K562 (cell line): ENCODE measurements around the gene RNF26. TPM values are rescaled to one million over a fixed set of nuclear protein-coding genes. Genes with fewer than 3 reads are reported as not detected.

ENCODE experiments used
- C11orf30 ChIP-seq: fragments of 450-650 bp; IDR thresholded peaks from 2 replicates; pipeline ENCODE4 v1.6.1; 2016; ENCODE audit warnings: low read depth, mild to moderate bottlenecking
- CC2D1A ChIP-seq: fragments of 450-650 bp; IDR thresholded peaks from 2 replicates; pipeline ENCODE4 v1.6.1; 2017; ENCODE audit warnings: mild to moderate bottlenecking
- FOXK1 ChIP-seq: sonication (generic); formaldehyde crosslinking; IDR thresholded peaks from 2 replicates; pipeline ENCODE4 v1.8.0; 2022; ENCODE audit warnings: missing genetic modification reagents, mild to moderate bottlenecking, borderline replicate concordance
- KLF1 ChIP-seq: fragments of 450-650 bp; IDR thresholded peaks from 2 replicates; pipeline ENCODE4 v1.6.1; 2016; ENCODE audit warnings: missing genetic modification characterization, missing compliant biosample characterization
- NCOA1 ChIP-seq: fragments of 450-650 bp; IDR thresholded peaks from 2 replicates; pipeline ENCODE4 v1.6.1; 2016; ENCODE audit warnings: low read depth
- NEUROD1 ChIP-seq: fragments of 150-350 bp; IDR thresholded peaks from 2 replicates; pipeline ENCODE4 v1.6.1; 2014; ENCODE audit warnings: borderline replicate concordance, low read length, low read depth; ENCODE audit not compliant: partially characterized antibody
- POLR2A ChIP-seq: fragments of 450-650 bp; conservative IDR thresholded peaks from 2 replicates; pipeline ENCODE4 v1.6.1; 2016
- PRPF4 ChIP-seq: fragments of 200-400 bp; formaldehyde crosslinking; IDR thresholded peaks from one replicate; pipeline ENCODE4 v1.6.1; 2017; ENCODE audit warnings: low read length, low read depth, mild to moderate bottlenecking; ENCODE audit not compliant: insufficient read depth, poor library complexity, severe bottlenecking
- SIN3B ChIP-seq: fragments of 450-650 bp; IDR thresholded peaks from 2 replicates; pipeline ENCODE4 v1.6.1; 2017; ENCODE audit warnings: low read depth, mild to moderate bottlenecking, moderate library complexity
- TBP ChIP-seq: optimal IDR thresholded peaks from 2 replicates; pipeline ENCODE3; 2011; ENCODE audit warnings: low read depth, low read length, improper control_type of control experiment
- ZFP1 ChIP-seq: fragments of 450-650 bp; formaldehyde crosslinking; IDR thresholded peaks from 2 replicates; pipeline ENCODE4 v1.4.0; 2020; ENCODE audit warnings: mild to moderate bottlenecking, mixed read lengths
- ZNF408 ChIP-seq: fragments of 250-450 bp; sonication (Bioruptor Pico); IDR thresholded peaks from 2 replicates; pipeline ENCODE4 v1.4.0; 2020; ENCODE audit warnings: low read depth, mild to moderate bottlenecking, moderate library complexity
- ZNF77 ChIP-seq: fragments of 250-450 bp; sonication (Bioruptor Pico); IDR thresholded peaks from 2 replicates; pipeline ENCODE4 v1.5.0; 2020
- polyA plus RNA-seq, 8 experiments: library from polyadenylated mRNA; depleted of rRNA in 4 of 8; stranded (reverse) in 5 of 8; unstranded in 3 of 8; fragments of >200 nt; fragmentation: Nextera tagmentation in 2 of 8; fragmentation: Illumina TruSeq in 1 of 8; extraction: Ambion mirVana in 2 of 8; extraction: Trizol in 1 of 8; gene quantifications; 2 replicates each; pipeline versions ENCODE4 v1.2.1 to v1.2.3, GENCODE V29; 2011 to 2014; ENCODE audit warnings: inconsistent platforms in 1 of 8, missing spikeins in 1 of 8
- total RNA-seq, 7 experiments: library from RNA; depleted of rRNA in 6 of 7; stranded (reverse); fragments of >200 nt in 6 of 7; fragmentation: Illumina TruSeq in 2 of 7; extraction: Trizol in 2 of 7; gene quantifications; 2 replicates each; pipeline versions ENCODE4 v1.2.1 to v1.2.3, GENCODE V29; 2011 to 2021; ENCODE audit warnings: low replicate concordance in 1 of 7
- TF ChIP-seq, protein P1 (sequence below): sonication (generic); formaldehyde crosslinking; IDR thresholded peaks from 2 replicates; pipeline ENCODE4 v1.8.0; 2022; ENCODE audit warnings: missing genetic modification reagents, mild to moderate bottlenecking, borderline replicate concordance
- TF ChIP-seq, protein P2 (sequence below): fragments of 450-650 bp; conservative IDR thresholded peaks from 2 replicates; pipeline ENCODE4 v1.6.1; 2016; ENCODE audit warnings: missing genetic modification characterization, low read depth, mild to moderate bottlenecking, missing compliant biosample characterization, moderate library complexity
- TF ChIP-seq, protein P3 (sequence below): conservative IDR thresholded peaks from 2 replicates; pipeline ENCODE4 v1.6.1; 2011; ENCODE audit warnings: low read depth, mild to moderate bottlenecking, low read length; ENCODE audit not compliant: control insufficient read depth
- TF ChIP-seq, protein P4 (sequence below): fragments of 250-450 bp; sonication (Bioruptor Pico); IDR thresholded peaks from 2 replicates; pipeline ENCODE4 v1.4.0; 2020; ENCODE audit warnings: mild to moderate bottlenecking
- TF ChIP-seq, protein P5 (sequence below): fragments of 250-450 bp; sonication (Bioruptor Pico); IDR thresholded peaks from 2 replicates; pipeline ENCODE4 v1.5.0; 2021; ENCODE audit warnings: mild to moderate bottlenecking, borderline replicate concordance

RNF26 gene
- total and polyA plus RNA-seq, 9 of the 15 experiments (the other 6 are each of a cell fraction or from before 2014, with no cell fraction given) = 5.3 to 53.6 (median 12.7) TPM

DNA sequence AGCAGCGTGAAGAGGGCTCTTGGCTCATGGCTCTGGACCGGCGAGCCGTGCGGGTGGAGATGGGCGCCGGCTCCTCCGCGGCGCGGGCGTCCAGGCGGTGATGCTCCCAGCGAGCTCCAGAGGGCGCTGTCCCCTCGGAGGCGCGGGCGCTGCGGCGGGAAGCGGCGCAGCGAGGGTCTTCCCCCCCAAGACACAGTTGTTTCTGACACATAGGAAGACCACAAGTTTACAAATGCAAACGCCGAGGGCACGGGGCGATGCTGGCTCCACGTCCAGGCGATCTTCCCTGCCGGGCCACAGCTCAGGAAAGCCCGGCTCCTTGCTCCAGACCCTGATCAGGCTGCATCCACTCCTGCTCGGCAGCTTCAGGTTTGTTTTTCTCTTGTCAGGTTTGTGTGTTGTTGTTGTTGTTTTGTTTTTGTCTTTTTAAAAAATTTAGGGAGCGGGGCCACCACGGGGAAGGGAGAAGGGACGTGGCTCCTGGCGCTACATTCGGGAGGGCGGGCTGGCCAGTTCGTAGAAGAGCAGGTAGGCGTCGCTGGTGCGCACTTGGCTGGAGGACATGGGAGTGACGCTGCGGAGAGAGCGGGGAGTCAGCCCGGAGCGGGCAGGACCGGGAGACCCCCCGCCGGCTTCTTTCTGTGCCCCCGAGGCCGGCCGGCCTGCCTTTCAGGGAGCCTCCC lies 22.2 kb downstream of the RNF26 start (continued):
- TF ChIP-seq, protein P1, sequence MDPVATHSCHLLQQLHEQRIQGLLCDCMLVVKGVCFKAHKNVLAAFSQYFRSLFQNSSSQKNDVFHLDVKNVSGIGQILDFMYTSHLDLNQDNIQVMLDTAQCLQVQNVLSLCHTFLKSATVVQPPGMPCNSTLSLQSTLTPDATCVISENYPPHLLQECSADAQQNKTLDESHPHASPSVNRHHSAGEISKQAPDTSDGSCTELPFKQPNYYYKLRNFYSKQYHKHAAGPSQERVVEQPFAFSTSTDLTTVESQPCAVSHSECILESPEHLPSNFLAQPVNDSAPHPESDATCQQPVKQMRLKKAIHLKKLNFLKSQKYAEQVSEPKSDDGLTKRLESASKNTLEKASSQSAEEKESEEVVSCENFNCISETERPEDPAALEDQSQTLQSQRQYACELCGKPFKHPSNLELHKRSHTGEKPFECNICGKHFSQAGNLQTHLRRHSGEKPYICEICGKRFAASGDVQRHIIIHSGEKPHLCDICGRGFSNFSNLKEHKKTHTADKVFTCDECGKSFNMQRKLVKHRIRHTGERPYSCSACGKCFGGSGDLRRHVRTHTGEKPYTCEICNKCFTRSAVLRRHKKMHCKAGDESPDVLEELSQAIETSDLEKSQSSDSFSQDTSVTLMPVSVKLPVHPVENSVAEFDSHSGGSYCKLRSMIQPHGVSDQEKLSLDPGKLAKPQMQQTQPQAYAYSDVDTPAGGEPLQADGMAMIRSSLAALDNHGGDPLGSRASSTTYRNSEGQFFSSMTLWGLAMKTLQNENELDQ = no peak
- TF ChIP-seq, protein P2, sequence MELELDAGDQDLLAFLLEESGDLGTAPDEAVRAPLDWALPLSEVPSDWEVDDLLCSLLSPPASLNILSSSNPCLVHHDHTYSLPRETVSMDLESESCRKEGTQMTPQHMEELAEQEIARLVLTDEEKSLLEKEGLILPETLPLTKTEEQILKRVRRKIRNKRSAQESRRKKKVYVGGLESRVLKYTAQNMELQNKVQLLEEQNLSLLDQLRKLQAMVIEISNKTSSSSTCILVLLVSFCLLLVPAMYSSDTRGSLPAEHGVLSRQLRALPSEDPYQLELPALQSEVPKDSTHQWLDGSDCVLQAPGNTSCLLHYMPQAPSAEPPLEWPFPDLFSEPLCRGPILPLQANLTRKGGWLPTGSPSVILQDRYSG (tag) = no peak
- TF ChIP-seq, protein P3, sequence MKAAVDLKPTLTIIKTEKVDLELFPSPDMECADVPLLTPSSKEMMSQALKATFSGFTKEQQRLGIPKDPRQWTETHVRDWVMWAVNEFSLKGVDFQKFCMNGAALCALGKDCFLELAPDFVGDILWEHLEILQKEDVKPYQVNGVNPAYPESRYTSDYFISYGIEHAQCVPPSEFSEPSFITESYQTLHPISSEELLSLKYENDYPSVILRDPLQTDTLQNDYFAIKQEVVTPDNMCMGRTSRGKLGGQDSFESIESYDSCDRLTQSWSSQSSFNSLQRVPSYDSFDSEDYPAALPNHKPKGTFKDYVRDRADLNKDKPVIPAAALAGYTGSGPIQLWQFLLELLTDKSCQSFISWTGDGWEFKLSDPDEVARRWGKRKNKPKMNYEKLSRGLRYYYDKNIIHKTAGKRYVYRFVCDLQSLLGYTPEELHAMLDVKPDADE = no peak
- TF ChIP-seq, protein P4, sequence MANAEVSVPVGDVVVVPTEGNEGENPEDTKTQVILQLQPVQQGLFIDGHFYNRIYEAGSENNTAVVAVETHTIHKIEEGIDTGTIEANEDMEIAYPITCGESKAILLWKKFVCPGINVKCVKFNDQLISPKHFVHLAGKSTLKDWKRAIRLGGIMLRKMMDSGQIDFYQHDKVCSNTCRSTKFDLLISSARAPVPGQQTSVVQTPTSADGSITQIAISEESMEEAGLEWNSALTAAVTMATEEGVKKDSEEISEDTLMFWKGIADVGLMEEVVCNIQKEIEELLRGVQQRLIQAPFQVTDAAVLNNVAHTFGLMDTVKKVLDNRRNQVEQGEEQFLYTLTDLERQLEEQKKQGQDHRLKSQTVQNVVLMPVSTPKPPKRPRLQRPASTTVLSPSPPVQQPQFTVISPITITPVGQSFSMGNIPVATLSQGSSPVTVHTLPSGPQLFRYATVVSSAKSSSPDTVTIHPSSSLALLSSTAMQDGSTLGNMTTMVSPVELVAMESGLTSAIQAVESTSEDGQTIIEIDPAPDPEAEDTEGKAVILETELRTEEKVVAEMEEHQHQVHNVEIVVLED (CRISPR knock-in tag) = no peak
- TF ChIP-seq PRPF4 = no peak
- no peak for TF ChIP-seq TBP
- no peak for TF ChIP-seq ZNF408 (CRISPR knock-in tag)
- TF ChIP-seq ZFP1 (CRISPR knock-in tag) = no peak
- TF ChIP-seq POLR2A = no peak
- TF ChIP-seq NEUROD1 = no peak
- TF ChIP-seq, protein P5, sequence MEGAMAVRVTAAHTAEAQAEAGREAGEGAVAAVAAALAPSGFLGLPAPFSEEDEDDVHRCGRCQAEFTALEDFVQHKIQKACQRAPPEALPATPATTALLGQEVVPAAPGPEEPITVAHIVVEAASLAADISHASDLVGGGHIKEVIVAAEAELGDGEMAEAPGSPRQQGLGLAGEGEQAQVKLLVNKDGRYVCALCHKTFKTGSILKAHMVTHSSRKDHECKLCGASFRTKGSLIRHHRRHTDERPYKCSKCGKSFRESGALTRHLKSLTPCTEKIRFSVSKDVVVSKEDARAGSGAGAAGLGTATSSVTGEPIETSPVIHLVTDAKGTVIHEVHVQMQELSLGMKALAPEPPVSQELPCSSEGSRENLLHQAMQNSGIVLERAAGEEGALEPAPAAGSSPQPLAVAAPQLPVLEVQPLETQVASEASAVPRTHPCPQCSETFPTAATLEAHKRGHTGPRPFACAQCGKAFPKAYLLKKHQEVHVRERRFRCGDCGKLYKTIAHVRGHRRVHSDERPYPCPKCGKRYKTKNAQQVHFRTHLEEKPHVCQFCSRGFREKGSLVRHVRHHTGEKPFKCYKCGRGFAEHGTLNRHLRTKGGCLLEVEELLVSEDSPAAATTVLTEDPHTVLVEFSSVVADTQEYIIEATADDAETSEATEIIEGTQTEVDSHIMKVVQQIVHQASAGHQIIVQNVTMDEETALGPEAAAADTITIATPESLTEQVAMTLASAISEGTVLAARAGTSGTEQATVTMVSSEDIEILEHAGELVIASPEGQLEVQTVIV (CRISPR knock-in tag) = no peak
- peak; percentile 53; the same call in 1 of the 2 replicates for TF ChIP-seq CC2D1A
- TF ChIP-seq NCOA1 = no peak
- TF ChIP-seq C11orf30 = no peak
- no peak for TF ChIP-seq KLF1
- no peak for TF ChIP-seq SIN3B
- no peak for TF ChIP-seq FOXK1 (CRISPR knock-in tag)
- TF ChIP-seq ZNF77 (CRISPR knock-in tag) = no peak
